HepG2 (cell line): ENCODE results near the gene ESRP2. TPM values are rescaled to one million over a fixed set of nuclear protein-coding genes. Genes with fewer than 3 reads are reported as not detected.

ENCODE experiments used
- GTF2F1 ChIP-seq: fragments of 150-350 bp; IDR thresholded peaks from 2 replicates; pipeline ENCODE4 v1.6.1; 2014; ENCODE audit warnings: low read length
- KDM6A ChIP-seq: IDR thresholded peaks from 2 replicates; pipeline ENCODE4 v1.6.1; 2016; ENCODE audit warnings: low read depth
- MBNL3 ChIP-seq: fragments of 250-450 bp; sonication (Bioruptor Pico); conservative IDR thresholded peaks from 2 replicates; pipeline ENCODE4 v1.8.0; 2022; ENCODE audit warnings: mild to moderate bottlenecking, inconsistent platforms
- MEIS2 ChIP-seq: sonication (generic); formaldehyde crosslinking; IDR thresholded peaks from 2 replicates; pipeline ENCODE4 v1.9.0; 2021; ENCODE audit warnings: mild to moderate bottlenecking, missing genetic modification reagents
- NONO ChIP-seq, 2 experiments: fragments of 450-650 bp in 1 of 2; sonication (generic) in 1 of 2; formaldehyde crosslinking in 1 of 2; IDR thresholded peaks in 1 of 2; conservative IDR thresholded peaks in 1 of 2; 2 replicates each; pipeline versions ENCODE4 v1.6.1 to v1.8.0; 2017 to 2022; ENCODE audit warnings: mild to moderate bottlenecking in 1 of 2, missing genetic modification reagents in 1 of 2, moderate library complexity in 1 of 2
- TARDBP ChIP-seq: sonication (generic); formaldehyde crosslinking; IDR thresholded peaks from 2 replicates; pipeline ENCODE4 v1.8.0; 2022; ENCODE audit warnings: mild to moderate bottlenecking, missing genetic modification reagents
- XRCC5 ChIP-seq: fragments of 200-400 bp; formaldehyde crosslinking; optimal IDR thresholded peaks from 2 replicates; pipeline ENCODE3; 2017; ENCODE audit warnings: mild to moderate bottlenecking, low read length
- ZEB1 ChIP-seq: IDR thresholded peaks from 2 replicates; pipeline ENCODE4 v1.6.1; 2012; ENCODE audit warnings: mild to moderate bottlenecking, low read depth, inconsistent platforms; ENCODE audit not compliant: insufficient replicate concordance
- ZKSCAN1 ChIP-seq: fragments of 150-350 bp; IDR thresholded peaks from 2 replicates; pipeline ENCODE4 v1.6.1; 2014; ENCODE audit warnings: low read length
- ZNF572 ChIP-seq: sonication (generic); formaldehyde crosslinking; IDR thresholded peaks from 2 replicates; pipeline ENCODE4 v1.5.1; 2020; ENCODE audit warnings: mild to moderate bottlenecking, missing genetic modification reagents
- ZNF878 ChIP-seq: sonication (generic); formaldehyde crosslinking; IDR thresholded peaks from 2 replicates; pipeline ENCODE4 v1.8.1; 2023; ENCODE audit warnings: mild to moderate bottlenecking, missing genetic modification reagents, moderate library complexity
- ZSCAN31 ChIP-seq: sonication (generic); formaldehyde crosslinking; IDR thresholded peaks from 2 replicates; pipeline ENCODE4 v1.5.0; 2020; ENCODE audit warnings: low read depth, mild to moderate bottlenecking, missing genetic modification reagents
- polyA plus RNA-seq, 8 experiments: library from polyadenylated mRNA; depleted of rRNA in 3 of 8; stranded (reverse) in 7 of 8; unstranded in 1 of 8; fragments of >200 nt; fragmentation: Illumina TruSeq in 4 of 8; extraction: Trizol in 4 of 8; gene quantifications; 2 replicates each; pipeline versions ENCODE4 v1.2.1 to v1.2.3, GENCODE V29; 2011 to 2016; ENCODE audit warnings: low read depth in 4 of 8, missing spikeins in 1 of 8, mixed read lengths in 1 of 8; ENCODE audit not compliant: insufficient read depth in 1 of 8
- total RNA-seq, 5 experiments: library from RNA; depleted of rRNA; stranded (reverse); fragments of >200 nt; fragmentation: Illumina TruSeq; extraction: Trizol; gene quantifications; 2 replicates each; pipeline ENCODE4 v1.2.3, GENCODE V29; 2016; ENCODE audit warnings: low read depth in 1 of 5
- TF ChIP-seq, protein P1 (sequence below): IDR thresholded peaks from 2 replicates; pipeline ENCODE4 v1.6.1; 2016; ENCODE audit warnings: control low read depth
- TF ChIP-seq, protein P2 (sequence below): sonication (generic); formaldehyde crosslinking; conservative IDR thresholded peaks from 2 replicates; pipeline ENCODE4 v1.8.0; 2022; ENCODE audit warnings: low read depth, missing genetic modification reagents
- TF ChIP-seq, protein P3 (sequence below), 2 experiments: sonication (generic) in 1 of 2; formaldehyde crosslinking in 1 of 2; IDR thresholded peaks; 2 replicates each; pipeline versions ENCODE4 v1.4.0 to v1.6.1; 2016 to 2020; ENCODE audit warnings: borderline replicate concordance in 1 of 2, low read depth in 1 of 2, mild to moderate bottlenecking in 1 of 2, missing genetic modification reagents in 1 of 2
- TF ChIP-seq, protein P4 (sequence below): sonication (generic); formaldehyde crosslinking; IDR thresholded peaks from 2 replicates; pipeline ENCODE4 v1.5.0; 2020; ENCODE audit warnings: mild to moderate bottlenecking, missing genetic modification reagents, moderate library complexity

Gene ESRP2
- total and polyA plus RNA-seq, 2 of the 13 experiments (the other 11 are each of a cell fraction or from before 2014, with no cell fraction given): 21.1 to 32.4 TPM

DNA sequence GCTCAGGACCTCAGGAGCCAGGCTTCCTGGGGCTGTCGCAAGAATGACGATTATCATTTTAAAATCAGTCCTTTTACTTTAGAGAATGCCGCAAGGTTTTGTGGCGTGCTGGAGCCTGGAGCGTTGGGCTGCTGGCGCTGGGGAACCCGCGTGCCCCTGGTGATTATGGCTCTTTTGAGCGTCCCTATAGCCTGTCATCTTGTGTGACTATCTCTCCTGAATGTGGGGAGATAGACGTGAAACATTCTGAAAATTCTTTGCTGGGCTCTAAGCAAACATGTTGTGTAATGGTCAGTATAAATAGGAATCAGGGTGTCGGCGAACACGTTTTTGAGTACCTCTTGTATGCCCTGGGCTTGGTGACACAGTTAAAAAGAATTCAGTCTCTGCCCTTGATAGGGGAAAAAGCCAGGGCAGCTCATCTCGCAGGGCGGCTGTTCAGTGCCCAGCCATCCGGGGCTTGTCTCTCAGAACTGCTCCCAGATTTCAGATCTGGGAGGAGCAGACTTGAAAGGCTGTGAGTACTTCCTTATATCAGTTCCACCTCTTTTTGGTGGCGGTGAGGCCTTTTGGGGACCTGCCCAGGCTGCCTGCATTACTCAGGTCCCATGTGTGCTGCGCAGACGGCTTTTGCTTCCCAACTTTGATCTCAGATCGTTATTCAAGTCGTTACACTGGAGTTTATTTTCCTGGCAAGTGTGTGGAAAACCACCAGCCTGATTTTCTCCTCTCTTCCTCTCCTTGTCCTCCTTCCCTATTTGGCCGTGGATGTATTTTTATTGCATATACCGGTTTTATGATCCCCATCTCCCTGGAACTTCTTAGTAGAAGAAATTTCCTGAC, 29.4 kb upstream of the ESRP2 start (continued):
- TF ChIP-seq MEIS2 (CRISPR knock-in tag) (peak; percentile 68), ZKSCAN1 (peak; percentile 65; the same call in 1 of the 2 replicates), TARDBP (CRISPR knock-in tag) (no peak), ZEB1 (peak; percentile 40), ZSCAN31 (CRISPR knock-in tag) (peak; percentile 44; the same call in 1 of the 2 replicates), MBNL3 (no peak), GTF2F1 (no peak), XRCC5 (no peak), ZNF878 (CRISPR knock-in tag) (peak; percentile 96), KDM6A (CRISPR knock-in tag) (peak; percentile 63), ZNF572 (CRISPR knock-in tag) (no peak), NONO (IDR thresholded peaks at IDR 0.05) (no peak), NONO (CRISPR knock-in tag; conservative IDR thresholded peaks at IDR 0.05) (peak; percentile 73; the same call in 1 of the 2 replicates)
- TF ChIP-seq, protein P1, sequence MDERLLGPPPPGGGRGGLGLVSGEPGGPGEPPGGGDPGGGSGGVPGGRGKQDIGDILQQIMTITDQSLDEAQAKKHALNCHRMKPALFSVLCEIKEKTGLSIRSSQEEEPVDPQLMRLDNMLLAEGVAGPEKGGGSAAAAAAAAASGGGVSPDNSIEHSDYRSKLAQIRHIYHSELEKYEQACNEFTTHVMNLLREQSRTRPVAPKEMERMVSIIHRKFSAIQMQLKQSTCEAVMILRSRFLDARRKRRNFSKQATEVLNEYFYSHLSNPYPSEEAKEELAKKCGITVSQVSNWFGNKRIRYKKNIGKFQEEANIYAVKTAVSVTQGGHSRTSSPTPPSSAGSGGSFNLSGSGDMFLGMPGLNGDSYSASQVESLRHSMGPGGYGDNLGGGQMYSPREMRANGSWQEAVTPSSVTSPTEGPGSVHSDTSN: 0 out of 2 replicates have a peak, but pooled peaks have one; percentile 8
- TF ChIP-seq, protein P2, sequence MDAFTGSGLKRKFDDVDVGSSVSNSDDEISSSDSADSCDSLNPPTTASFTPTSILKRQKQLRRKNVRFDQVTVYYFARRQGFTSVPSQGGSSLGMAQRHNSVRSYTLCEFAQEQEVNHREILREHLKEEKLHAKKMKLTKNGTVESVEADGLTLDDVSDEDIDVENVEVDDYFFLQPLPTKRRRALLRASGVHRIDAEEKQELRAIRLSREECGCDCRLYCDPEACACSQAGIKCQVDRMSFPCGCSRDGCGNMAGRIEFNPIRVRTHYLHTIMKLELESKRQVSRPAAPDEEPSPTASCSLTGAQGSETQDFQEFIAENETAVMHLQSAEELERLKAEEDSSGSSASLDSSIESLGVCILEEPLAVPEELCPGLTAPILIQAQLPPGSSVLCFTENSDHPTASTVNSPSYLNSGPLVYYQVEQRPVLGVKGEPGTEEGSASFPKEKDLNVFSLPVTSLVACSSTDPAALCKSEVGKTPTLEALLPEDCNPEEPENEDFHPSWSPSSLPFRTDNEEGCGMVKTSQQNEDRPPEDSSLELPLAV (CRISPR knock-in tag): no peak
- TF ChIP-seq, protein P3, sequence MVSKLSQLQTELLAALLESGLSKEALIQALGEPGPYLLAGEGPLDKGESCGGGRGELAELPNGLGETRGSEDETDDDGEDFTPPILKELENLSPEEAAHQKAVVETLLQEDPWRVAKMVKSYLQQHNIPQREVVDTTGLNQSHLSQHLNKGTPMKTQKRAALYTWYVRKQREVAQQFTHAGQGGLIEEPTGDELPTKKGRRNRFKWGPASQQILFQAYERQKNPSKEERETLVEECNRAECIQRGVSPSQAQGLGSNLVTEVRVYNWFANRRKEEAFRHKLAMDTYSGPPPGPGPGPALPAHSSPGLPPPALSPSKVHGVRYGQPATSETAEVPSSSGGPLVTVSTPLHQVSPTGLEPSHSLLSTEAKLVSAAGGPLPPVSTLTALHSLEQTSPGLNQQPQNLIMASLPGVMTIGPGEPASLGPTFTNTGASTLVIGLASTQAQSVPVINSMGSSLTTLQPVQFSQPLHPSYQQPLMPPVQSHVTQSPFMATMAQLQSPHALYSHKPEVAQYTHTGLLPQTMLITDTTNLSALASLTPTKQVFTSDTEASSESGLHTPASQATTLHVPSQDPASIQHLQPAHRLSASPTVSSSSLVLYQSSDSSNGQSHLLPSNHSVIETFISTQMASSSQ (IDR thresholded peaks at IDR 0.05; ENCODE audit: low read depth): peak; percentile 55
- TF ChIP-seq, protein P3 (CRISPR knock-in tag; IDR thresholded peaks at IDR 0.05; ENCODE audit: borderline replicate concordance): no peak; the same call in 1 of the 2 replicates
- TF ChIP-seq, protein P4, sequence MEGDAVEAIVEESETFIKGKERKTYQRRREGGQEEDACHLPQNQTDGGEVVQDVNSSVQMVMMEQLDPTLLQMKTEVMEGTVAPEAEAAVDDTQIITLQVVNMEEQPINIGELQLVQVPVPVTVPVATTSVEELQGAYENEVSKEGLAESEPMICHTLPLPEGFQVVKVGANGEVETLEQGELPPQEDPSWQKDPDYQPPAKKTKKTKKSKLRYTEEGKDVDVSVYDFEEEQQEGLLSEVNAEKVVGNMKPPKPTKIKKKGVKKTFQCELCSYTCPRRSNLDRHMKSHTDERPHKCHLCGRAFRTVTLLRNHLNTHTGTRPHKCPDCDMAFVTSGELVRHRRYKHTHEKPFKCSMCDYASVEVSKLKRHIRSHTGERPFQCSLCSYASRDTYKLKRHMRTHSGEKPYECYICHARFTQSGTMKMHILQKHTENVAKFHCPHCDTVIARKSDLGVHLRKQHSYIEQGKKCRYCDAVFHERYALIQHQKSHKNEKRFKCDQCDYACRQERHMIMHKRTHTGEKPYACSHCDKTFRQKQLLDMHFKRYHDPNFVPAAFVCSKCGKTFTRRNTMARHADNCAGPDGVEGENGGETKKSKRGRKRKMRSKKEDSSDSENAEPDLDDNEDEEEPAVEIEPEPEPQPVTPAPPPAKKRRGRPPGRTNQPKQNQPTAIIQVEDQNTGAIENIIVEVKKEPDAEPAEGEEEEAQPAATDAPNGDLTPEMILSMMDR: no peak
